AG09319 (cell line): Measurements from ENCODE around the gene BCAS4.

Experiments
- DNase-seq: peaks from one replicate; pipeline ENCODE4 v3.0.0-alpha.2; 2010; ENCODE audit warnings: low read depth; ENCODE audit errors: extremely low read depth
- CTCF ChIP-seq: IDR thresholded peaks from 2 replicates; pipeline ENCODE4 v1.5.1; 2011; ENCODE audit warnings: low read depth, mild to moderate bottlenecking, inconsistent platforms, low read length, moderate library complexity

Gene BCAS4

GRCh38 chr20:50891138-50891537 is 96.3 kb downstream of the BCAS4 start:
- TF ChIP-seq CTCF = no peak
- DNase-seq = no peak

- no peak for TF ChIP-seq CTCF
- DNase-seq = no peak
These were observed 97.5 kb downstream of the BCAS4 start for GRCh38 chr20:50892394-50892793.

GRCh38 chr20:50893620-50894019 is 98.8 kb downstream of the BCAS4 start:
- no peak for TF ChIP-seq CTCF
- no peak for DNase-seq

GRCh38 chr20:50895111-50895830 is 100.4 kb downstream of the BCAS4 start:
- DNase-seq = no peak

GRCh38 chr20:50898475-50898874 is 103.6 kb downstream of the BCAS4 start:
- no peak for TF ChIP-seq CTCF
- DNase-seq = no peak

More at GRCh38 chr20:50895111-50895830, 100.4 kb downstream of the BCAS4 start:
- TF ChIP-seq CTCF = no peak

- TF ChIP-seq CTCF = no peak
- no peak for DNase-seq
These were observed 105.4 kb downstream of the BCAS4 start for GRCh38 chr20:50900261-50900660.

- no peak for DNase-seq
- TF ChIP-seq CTCF = no peak
These were observed 106.4 kb downstream of the BCAS4 start for GRCh38 chr20:50901301-50901700.
